HEK293 (cell line): ENCODE data around the gene WAC.

Experiments used
- EGR2 ChIP-seq: fragments of 450-650 bp; formaldehyde crosslinking; IDR thresholded peaks from 2 replicates; pipeline ENCODE4 v1.5.1; 2016; ENCODE audit warnings: low read depth, missing biosample characterization, missing genetic modification characterization
- GLIS2 ChIP-seq: fragments of 450-650 bp; formaldehyde crosslinking; IDR thresholded peaks from 2 replicates; pipeline ENCODE4 v1.5.1; 2016; ENCODE audit warnings: missing biosample characterization, missing genetic modification characterization
- HOXD13 ChIP-seq: sonication (generic); formaldehyde crosslinking; IDR thresholded peaks from 2 replicates; pipeline ENCODE4 v1.8.0; 2022; ENCODE audit warnings: missing genetic modification reagents, borderline replicate concordance
- KLF9 ChIP-seq: fragments of 450-650 bp; formaldehyde crosslinking; IDR thresholded peaks from 2 replicates; pipeline ENCODE4 v1.5.1; 2016; ENCODE audit warnings: missing biosample characterization, missing genetic modification characterization, low read depth
- MEIS1 ChIP-seq: sonication (generic); formaldehyde crosslinking; IDR thresholded peaks from 2 replicates; pipeline ENCODE4 v1.8.1; 2022; ENCODE audit warnings: missing genetic modification reagents, mild to moderate bottlenecking, borderline replicate concordance
- SP3 ChIP-seq: fragments of 450-650 bp; formaldehyde crosslinking; IDR thresholded peaks from 2 replicates; pipeline ENCODE4 v1.5.1; 2016; ENCODE audit warnings: missing biosample characterization, missing genetic modification characterization
- ZBTB1 ChIP-seq: fragments of 450-650 bp; formaldehyde crosslinking; IDR thresholded peaks from 2 replicates; pipeline ENCODE4 v1.5.1; 2016; ENCODE audit warnings: missing biosample characterization, missing genetic modification characterization
- ZBTB48 ChIP-seq: fragments of 450-650 bp; formaldehyde crosslinking; IDR thresholded peaks from 2 replicates; pipeline ENCODE4 v1.5.1; 2016; ENCODE audit warnings: missing biosample characterization, missing genetic modification characterization
- ZEB2 ChIP-seq: fragments of 450-650 bp; formaldehyde crosslinking; IDR thresholded peaks from 2 replicates; pipeline ENCODE4 v1.5.1; 2016; ENCODE audit warnings: missing biosample characterization, missing genetic modification characterization
- ZFP3 ChIP-seq: fragments of 450-650 bp; formaldehyde crosslinking; IDR thresholded peaks from 2 replicates; pipeline ENCODE4 v1.5.1; 2016; ENCODE audit warnings: low read depth, missing biosample characterization, missing genetic modification characterization
- ZNF140 ChIP-seq: fragments of 450-650 bp; formaldehyde crosslinking; IDR thresholded peaks from 2 replicates; pipeline ENCODE4 v1.5.1; 2016; ENCODE audit warnings: missing biosample characterization, missing genetic modification characterization
- ZNF211 ChIP-seq: fragments of 450-650 bp; formaldehyde crosslinking; IDR thresholded peaks from 2 replicates; pipeline ENCODE4 v1.5.1; 2016; ENCODE audit warnings: low read depth, missing biosample characterization, missing genetic modification characterization
- ZNF366 ChIP-seq: fragments of 450-650 bp; formaldehyde crosslinking; conservative IDR thresholded peaks from 2 replicates; pipeline ENCODE4 v1.5.1; 2016; ENCODE audit warnings: missing biosample characterization, missing genetic modification characterization
- ZNF404 ChIP-seq: fragments of 450-650 bp; formaldehyde crosslinking; IDR thresholded peaks from 2 replicates; pipeline ENCODE4 v1.5.1; 2017; ENCODE audit warnings: missing biosample characterization, missing genetic modification characterization
- ZNF624 ChIP-seq: fragments of 450-650 bp; formaldehyde crosslinking; IDR thresholded peaks from 2 replicates; pipeline ENCODE4 v1.5.1; 2017; ENCODE audit warnings: missing biosample characterization, missing genetic modification characterization
- ZNF658 ChIP-seq: fragments of 450-650 bp; formaldehyde crosslinking; IDR thresholded peaks from 2 replicates; pipeline ENCODE4; 2016; ENCODE audit warnings: missing biosample characterization, missing genetic modification characterization
- ZNF670 ChIP-seq: fragments of 450-650 bp; formaldehyde crosslinking; IDR thresholded peaks from 2 replicates; pipeline ENCODE4 v1.5.1; 2016; ENCODE audit warnings: missing biosample characterization, missing genetic modification characterization, low read depth
- ZNF777 ChIP-seq: fragments of 450-650 bp; formaldehyde crosslinking; IDR thresholded peaks from 2 replicates; pipeline ENCODE4 v1.5.1; 2017; ENCODE audit warnings: missing biosample characterization, missing genetic modification characterization, borderline replicate concordance
- TF ChIP-seq, protein P1 (sequence below): fragments of 450-650 bp; formaldehyde crosslinking; IDR thresholded peaks from 2 replicates; pipeline ENCODE4 v1.5.1; 2016; ENCODE audit warnings: missing biosample characterization, missing genetic modification characterization
- TF ChIP-seq, protein P2 (sequence below): fragments of 450-650 bp; formaldehyde crosslinking; IDR thresholded peaks from 2 replicates; pipeline ENCODE4 v1.5.1; 2016; ENCODE audit warnings: missing biosample characterization, missing genetic modification characterization
- TF ChIP-seq, protein P3 (sequence below): fragments of 450-650 bp; formaldehyde crosslinking; IDR thresholded peaks from 2 replicates; pipeline ENCODE4 v1.5.1; 2016; ENCODE audit warnings: missing biosample characterization, missing genetic modification characterization
- TF ChIP-seq, protein P4 (sequence below): fragments of 450-650 bp; formaldehyde crosslinking; IDR thresholded peaks from 2 replicates; pipeline ENCODE4; 2016; ENCODE audit warnings: missing biosample characterization, missing genetic modification characterization
- TF ChIP-seq, protein P5 (sequence below): fragments of 450-650 bp; formaldehyde crosslinking; IDR thresholded peaks from 2 replicates; pipeline ENCODE4 v1.5.1; 2016; ENCODE audit warnings: missing biosample characterization, missing genetic modification characterization
- TF ChIP-seq, protein P6 (sequence below): fragments of 450-650 bp; formaldehyde crosslinking; optimal IDR thresholded peaks from 2 replicates; pipeline ENCODE3; 2016; ENCODE audit warnings: missing biosample characterization, mild to moderate bottlenecking, missing genetic modification characterization
- TF ChIP-seq, protein P7 (sequence below): fragments of 450-650 bp; formaldehyde crosslinking; IDR thresholded peaks from 2 replicates; pipeline ENCODE4 v1.5.1; 2016; ENCODE audit warnings: missing biosample characterization, missing genetic modification characterization, borderline replicate concordance

Gene WAC

DNA sequence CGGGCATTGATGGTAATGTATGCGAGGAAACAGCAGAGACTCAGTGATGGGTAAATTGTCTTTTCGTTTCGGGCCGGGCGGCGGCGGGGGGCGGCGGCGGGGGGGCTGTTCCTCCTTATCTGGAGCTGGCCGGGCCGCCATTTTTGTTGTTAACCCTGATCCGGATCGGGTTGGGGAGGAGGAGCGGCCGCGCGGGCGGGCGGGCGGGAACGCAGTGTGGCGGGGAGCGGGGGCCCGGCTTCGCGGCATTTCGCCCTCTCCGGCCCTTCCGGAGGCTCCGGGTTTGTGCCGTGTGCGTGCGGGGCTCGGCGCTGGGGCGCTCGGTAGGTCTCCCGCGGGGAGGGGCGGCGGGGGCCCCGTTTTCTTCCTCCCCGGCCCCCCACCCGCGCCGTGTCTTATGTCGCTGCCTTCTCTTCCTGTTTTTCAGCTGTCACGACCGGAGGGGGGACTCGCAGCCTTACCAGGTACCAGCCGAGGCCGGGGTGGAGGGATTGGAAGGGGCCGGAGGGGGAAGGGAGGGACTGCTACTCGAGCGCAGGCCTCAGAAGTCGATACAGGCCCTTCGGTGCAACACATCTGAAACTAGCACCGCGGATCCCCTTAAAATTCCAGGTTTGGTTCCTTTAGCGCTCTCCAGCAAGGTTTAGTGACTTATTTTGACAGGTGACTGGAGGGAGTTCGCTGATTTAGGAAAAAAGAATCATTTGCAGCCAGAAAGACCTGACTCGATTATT is 820 bp downstream of the WAC start (continued):
- no peak for TF ChIP-seq ZNF670 (tag by site-specific recombination)
- TF ChIP-seq HOXD13 (CRISPR knock-in tag): no peak
- TF ChIP-seq, protein P1, sequence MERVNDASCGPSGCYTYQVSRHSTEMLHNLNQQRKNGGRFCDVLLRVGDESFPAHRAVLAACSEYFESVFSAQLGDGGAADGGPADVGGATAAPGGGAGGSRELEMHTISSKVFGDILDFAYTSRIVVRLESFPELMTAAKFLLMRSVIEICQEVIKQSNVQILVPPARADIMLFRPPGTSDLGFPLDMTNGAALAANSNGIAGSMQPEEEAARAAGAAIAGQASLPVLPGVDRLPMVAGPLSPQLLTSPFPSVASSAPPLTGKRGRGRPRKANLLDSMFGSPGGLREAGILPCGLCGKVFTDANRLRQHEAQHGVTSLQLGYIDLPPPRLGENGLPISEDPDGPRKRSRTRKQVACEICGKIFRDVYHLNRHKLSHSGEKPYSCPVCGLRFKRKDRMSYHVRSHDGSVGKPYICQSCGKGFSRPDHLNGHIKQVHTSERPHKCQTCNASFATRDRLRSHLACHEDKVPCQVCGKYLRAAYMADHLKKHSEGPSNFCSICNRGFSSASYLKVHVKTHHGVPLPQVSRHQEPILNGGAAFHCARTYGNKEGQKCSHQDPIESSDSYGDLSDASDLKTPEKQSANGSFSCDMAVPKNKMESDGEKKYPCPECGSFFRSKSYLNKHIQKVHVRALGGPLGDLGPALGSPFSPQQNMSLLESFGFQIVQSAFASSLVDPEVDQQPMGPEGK (tag by site-specific recombination): peak; percentile 90
- TF ChIP-seq ZNF140 (tag by site-specific recombination): no peak
- no peak for TF ChIP-seq MEIS1 (CRISPR knock-in tag)
- TF ChIP-seq, protein P2, sequence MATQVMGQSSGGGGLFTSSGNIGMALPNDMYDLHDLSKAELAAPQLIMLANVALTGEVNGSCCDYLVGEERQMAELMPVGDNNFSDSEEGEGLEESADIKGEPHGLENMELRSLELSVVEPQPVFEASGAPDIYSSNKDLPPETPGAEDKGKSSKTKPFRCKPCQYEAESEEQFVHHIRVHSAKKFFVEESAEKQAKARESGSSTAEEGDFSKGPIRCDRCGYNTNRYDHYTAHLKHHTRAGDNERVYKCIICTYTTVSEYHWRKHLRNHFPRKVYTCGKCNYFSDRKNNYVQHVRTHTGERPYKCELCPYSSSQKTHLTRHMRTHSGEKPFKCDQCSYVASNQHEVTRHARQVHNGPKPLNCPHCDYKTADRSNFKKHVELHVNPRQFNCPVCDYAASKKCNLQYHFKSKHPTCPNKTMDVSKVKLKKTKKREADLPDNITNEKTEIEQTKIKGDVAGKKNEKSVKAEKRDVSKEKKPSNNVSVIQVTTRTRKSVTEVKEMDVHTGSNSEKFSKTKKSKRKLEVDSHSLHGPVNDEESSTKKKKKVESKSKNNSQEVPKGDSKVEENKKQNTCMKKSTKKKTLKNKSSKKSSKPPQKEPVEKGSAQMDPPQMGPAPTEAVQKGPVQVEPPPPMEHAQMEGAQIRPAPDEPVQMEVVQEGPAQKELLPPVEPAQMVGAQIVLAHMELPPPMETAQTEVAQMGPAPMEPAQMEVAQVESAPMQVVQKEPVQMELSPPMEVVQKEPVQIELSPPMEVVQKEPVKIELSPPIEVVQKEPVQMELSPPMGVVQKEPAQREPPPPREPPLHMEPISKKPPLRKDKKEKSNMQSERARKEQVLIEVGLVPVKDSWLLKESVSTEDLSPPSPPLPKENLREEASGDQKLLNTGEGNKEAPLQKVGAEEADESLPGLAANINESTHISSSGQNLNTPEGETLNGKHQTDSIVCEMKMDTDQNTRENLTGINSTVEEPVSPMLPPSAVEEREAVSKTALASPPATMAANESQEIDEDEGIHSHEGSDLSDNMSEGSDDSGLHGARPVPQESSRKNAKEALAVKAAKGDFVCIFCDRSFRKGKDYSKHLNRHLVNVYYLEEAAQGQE: 0 out of 2 replicates have a peak, but pooled peaks have one; percentile 46
- no peak for TF ChIP-seq ZNF211
- TF ChIP-seq, protein P3, sequence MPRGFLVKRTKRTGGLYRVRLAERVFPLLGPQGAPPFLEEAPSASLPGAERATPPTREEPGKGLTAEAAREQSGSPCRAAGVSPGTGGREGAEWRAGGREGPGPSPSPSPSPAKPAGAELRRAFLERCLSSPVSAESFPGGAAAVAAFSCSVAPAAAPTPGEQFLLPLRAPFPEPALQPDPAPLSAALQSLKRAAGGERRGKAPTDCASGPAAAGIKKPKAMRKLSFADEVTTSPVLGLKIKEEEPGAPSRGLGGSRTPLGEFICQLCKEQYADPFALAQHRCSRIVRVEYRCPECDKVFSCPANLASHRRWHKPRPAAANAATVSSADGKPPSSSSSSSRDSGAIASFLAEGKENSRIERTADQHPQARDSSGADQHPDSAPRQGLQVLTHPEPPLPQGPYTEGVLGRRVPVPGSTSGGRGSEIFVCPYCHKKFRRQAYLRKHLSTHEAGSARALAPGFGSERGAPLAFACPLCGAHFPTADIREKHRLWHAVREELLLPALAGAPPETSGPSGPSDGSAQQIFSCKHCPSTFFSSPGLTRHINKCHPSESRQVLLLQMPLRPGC (tag by site-specific recombination): no peak
- TF ChIP-seq ZBTB48 (tag by site-specific recombination): no peak
- TF ChIP-seq, protein P4, sequence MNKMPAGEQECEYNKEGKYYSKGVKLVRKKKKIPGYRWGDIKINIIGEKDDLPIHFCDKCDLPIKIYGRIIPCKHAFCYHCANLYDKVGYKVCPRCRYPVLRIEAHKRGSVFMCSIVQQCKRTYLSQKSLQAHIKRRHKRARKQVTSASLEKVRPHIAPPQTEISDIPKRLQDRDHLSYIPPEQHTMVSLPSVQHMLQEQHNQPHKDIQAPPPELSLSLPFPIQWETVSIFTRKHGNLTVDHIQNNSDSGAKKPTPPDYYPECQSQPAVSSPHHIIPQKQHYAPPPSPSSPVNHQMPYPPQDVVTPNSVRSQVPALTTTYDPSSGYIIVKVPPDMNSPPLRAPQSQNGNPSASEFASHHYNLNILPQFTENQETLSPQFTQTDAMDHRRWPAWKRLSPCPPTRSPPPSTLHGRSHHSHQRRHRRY: no peak
- peak; percentile 37; the same call in 1 of the 2 replicates for TF ChIP-seq ZEB2
- TF ChIP-seq, protein P5, sequence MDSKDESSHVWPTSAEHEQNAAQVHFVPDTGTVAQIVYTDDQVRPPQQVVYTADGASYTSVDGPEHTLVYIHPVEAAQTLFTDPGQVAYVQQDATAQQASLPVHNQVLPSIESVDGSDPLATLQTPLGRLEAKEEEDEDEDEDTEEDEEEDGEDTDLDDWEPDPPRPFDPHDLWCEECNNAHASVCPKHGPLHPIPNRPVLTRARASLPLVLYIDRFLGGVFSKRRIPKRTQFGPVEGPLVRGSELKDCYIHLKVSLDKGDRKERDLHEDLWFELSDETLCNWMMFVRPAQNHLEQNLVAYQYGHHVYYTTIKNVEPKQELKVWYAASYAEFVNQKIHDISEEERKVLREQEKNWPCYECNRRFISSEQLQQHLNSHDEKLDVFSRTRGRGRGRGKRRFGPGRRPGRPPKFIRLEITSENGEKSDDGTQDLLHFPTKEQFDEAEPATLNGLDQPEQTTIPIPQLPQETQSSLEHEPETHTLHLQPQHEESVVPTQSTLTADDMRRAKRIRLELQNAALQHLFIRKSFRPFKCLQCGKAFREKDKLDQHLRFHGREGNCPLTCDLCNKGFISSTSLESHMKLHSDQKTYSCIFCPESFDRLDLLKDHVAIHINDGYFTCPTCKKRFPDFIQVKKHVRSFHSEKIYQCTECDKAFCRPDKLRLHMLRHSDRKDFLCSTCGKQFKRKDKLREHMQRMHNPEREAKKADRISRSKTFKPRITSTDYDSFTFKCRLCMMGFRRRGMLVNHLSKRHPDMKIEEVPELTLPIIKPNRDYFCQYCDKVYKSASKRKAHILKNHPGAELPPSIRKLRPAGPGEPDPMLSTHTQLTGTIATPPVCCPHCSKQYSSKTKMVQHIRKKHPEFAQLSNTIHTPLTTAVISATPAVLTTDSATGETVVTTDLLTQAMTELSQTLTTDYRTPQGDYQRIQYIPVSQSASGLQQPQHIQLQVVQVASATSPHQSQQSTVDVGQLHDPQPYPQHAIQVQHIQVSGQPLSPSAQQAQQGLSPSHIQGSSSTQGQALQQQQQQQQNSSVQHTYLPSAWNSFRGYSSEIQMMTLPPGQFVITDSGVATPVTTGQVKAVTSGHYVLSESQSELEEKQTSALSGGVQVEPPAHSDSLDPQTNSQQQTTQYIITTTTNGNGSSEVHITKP (tag by site-specific recombination): no peak
- TF ChIP-seq ZFP3 (tag by site-specific recombination): no peak
- no peak for TF ChIP-seq ZNF777 (tag by site-specific recombination)
- 0 out of 2 replicates have a peak, but pooled peaks have one; percentile 27 for TF ChIP-seq KLF9
- no peak for TF ChIP-seq GLIS2 (tag by site-specific recombination)
- no peak for TF ChIP-seq ZNF404
- no peak for TF ChIP-seq SP3 (tag by site-specific recombination)
- no peak for TF ChIP-seq ZBTB1
- no peak for TF ChIP-seq EGR2 (tag by site-specific recombination)
- no peak for TF ChIP-seq ZNF624
- no peak for TF ChIP-seq ZNF658 (tag by site-specific recombination)
- TF ChIP-seq, protein P6, sequence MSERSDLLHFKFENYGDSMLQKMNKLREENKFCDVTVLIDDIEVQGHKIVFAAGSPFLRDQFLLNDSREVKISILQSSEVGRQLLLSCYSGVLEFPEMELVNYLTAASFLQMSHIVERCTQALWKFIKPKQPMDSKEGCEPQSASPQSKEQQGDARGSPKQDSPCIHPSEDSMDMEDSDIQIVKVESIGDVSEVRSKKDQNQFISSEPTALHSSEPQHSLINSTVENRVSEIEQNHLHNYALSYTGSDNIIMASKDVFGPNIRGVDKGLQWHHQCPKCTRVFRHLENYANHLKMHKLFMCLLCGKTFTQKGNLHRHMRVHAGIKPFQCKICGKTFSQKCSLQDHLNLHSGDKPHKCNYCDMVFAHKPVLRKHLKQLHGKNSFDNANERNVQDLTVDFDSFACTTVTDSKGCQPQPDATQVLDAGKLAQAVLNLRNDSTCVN (tag by site-specific recombination): no peak
- TF ChIP-seq, protein P7, sequence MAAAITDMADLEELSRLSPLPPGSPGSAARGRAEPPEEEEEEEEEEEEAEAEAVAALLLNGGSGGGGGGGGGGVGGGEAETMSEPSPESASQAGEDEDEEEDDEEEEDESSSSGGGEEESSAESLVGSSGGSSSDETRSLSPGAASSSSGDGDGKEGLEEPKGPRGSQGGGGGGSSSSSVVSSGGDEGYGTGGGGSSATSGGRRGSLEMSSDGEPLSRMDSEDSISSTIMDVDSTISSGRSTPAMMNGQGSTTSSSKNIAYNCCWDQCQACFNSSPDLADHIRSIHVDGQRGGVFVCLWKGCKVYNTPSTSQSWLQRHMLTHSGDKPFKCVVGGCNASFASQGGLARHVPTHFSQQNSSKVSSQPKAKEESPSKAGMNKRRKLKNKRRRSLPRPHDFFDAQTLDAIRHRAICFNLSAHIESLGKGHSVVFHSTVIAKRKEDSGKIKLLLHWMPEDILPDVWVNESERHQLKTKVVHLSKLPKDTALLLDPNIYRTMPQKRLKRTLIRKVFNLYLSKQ (tag by site-specific recombination): no peak
- TF ChIP-seq ZNF366 (tag by site-specific recombination): no peak
